K562 (cell line): ENCODE results near the gene RNF115. TPM values are rescaled to one million over a fixed set of nuclear protein-coding genes. Genes with fewer than 3 reads are reported as not detected.

ENCODE experiments used
- ATAC-seq: fragments of 200-7000 bp; cut with Tn5 transposase; 3 replicates; pipeline ENCODE4 v1.9.1; 2020; ENCODE audit warnings: moderate library complexity
- BruUV-seq: library from RNA; stranded (reverse); fragments of 400-500 nt; replicated peaks from 2 replicates; lab custom pipeline; 2021; lab: Mats Ljungman, UMichigan
- CTCF ChIA-PET: fragments of 300-600 bp; formaldehyde crosslinking; extraction: SDS; loops from one replicate; lab custom pipeline; 2021; ENCODE audit warnings: low intra/inter-chr PET ratio; lab: Yijun Ruan, JAX
- POLR2A ChIA-PET: fragments of 300-600, 350-650 bp; sonication (Branson Sonifier 250); formaldehyde crosslinking; extraction: SDS; loops from one replicate; lab custom pipeline; 2021; ENCODE audit warnings: antibody characterized with exemption, inconsistent platforms; lab: Yijun Ruan, JAX
- DNase-seq, 4 experiments: peaks; one replicate each; pipeline versions ENCODE4 v3.0.0 to v3.0.0-alpha.2; 2011 to 2018; ENCODE audit warnings: low spot score in 3 of 4, mixed read lengths in 3 of 4; ENCODE audit errors: extremely low read depth in 1 of 4
- FAIRE-seq: peaks from 2 replicates; lab custom pipeline; 2011; peaks lifted over from hg19 to GRCh38; lab: Jason Lieb, UNC
- H2AFZ ChIP-seq: 2 replicates; pipeline ENCODE4 v1.6.0; 2011; ENCODE audit warnings: low read depth, low read length, control low read depth, inconsistent platforms
- H3K27ac ChIP-seq: fragments of 200-600 bp; 3 replicates; pipeline ENCODE4 v1.8.0; 2011; ENCODE audit warnings: low read depth, mild to moderate bottlenecking, control low read depth, inconsistent platforms, low read length, moderate library complexity, mixed read lengths; ENCODE audit errors: extremely low read depth
- H3K27me3 ChIP-seq, 2 experiments: fragments of 300-600 bp in 1 of 2; 2 replicates in 1 of 2; 3 replicates in 1 of 2; pipeline versions ENCODE4 v1.6.0 to v1.8.0; 2011; ENCODE audit warnings: inconsistent platforms in 2 of 2, low read length in 2 of 2, mild to moderate bottlenecking in 1 of 2, mixed read lengths in 1 of 2, moderate library complexity in 1 of 2; ENCODE audit not compliant: control insufficient read depth in 2 of 2, insufficient read depth in 2 of 2
- H3K36me3 ChIP-seq: fragments of 300-600 bp; 3 replicates; pipeline ENCODE4 v1.8.0; 2011; ENCODE audit warnings: mild to moderate bottlenecking, low read length, inconsistent platforms; ENCODE audit not compliant: control insufficient read depth, insufficient read depth
- H3K4me1 ChIP-seq, 2 experiments: fragments of 200-600 bp in 1 of 2; replicated peaks in 1 of 2; 2 replicates in 1 of 2; 3 replicates in 1 of 2; pipeline versions ENCODE4 v1.5.1 to v1.8.0; 2011; ENCODE audit warnings: inconsistent platforms in 2 of 2, low read length in 2 of 2, mild to moderate bottlenecking in 1 of 2, mixed read lengths in 1 of 2, moderate library complexity in 1 of 2; ENCODE audit not compliant: control insufficient read depth in 2 of 2, insufficient read depth in 2 of 2
- H3K4me2 ChIP-seq: 2 replicates; pipeline ENCODE4 v1.6.1; 2011; ENCODE audit warnings: low read length, control low read depth, inconsistent platforms, mixed read lengths; ENCODE audit not compliant: insufficient read depth
- H3K4me3 ChIP-seq: fragments of 200-600 bp; sonication (generic), shearing (Covaris generic); 2 replicates; pipeline ENCODE4 v1.5.1; 2016; ENCODE audit warnings: control low read depth, inconsistent platforms
- H3K79me2 ChIP-seq: fragments of 200-600 bp; 3 replicates; pipeline ENCODE4 v1.8.0; 2011; ENCODE audit warnings: low read length, inconsistent platforms; ENCODE audit not compliant: control insufficient read depth, insufficient read depth
- H3K9ac ChIP-seq, 2 experiments: 2 replicates each; pipeline versions ENCODE4 v1.6.0 to v1.6.1; 2011; ENCODE audit warnings: low read depth in 2 of 2, low read length in 2 of 2, control low read depth in 1 of 2, inconsistent platforms in 1 of 2, mild to moderate bottlenecking in 1 of 2, mixed read lengths in 1 of 2; ENCODE audit not compliant: insufficient read depth in 1 of 2
- H3K9me1 ChIP-seq: one replicate; pipeline ENCODE4 v1.6.0; 2011; ENCODE audit warnings: inconsistent platforms, mild to moderate bottlenecking, low read length, moderate library complexity; ENCODE audit not compliant: control insufficient read depth, insufficient read depth
- H3K9me3 ChIP-seq: replicated peaks from 2 replicates; pipeline ENCODE4 v1.5.1; 2011; ENCODE audit warnings: low read depth, low read length, inconsistent platforms; ENCODE audit not compliant: control insufficient read depth, insufficient read depth
- H4K20me1 ChIP-seq: replicated peaks from 2 replicates; pipeline ENCODE4 v1.6.1; 2011; ENCODE audit warnings: low read length, inconsistent platforms, mixed read lengths; ENCODE audit not compliant: control insufficient read depth, insufficient read depth
- HDAC2 ChIP-seq: fragments of 450-650 bp; IDR thresholded peaks from 2 replicates; pipeline ENCODE4 v1.6.1; 2016; ENCODE audit warnings: mild to moderate bottlenecking
- SIN3A ChIP-seq, 2 experiments: fragments of 150-350 bp in 1 of 2; IDR thresholded peaks; 2 replicates each; pipeline ENCODE4 v1.6.1; 2011 to 2016; ENCODE audit warnings: borderline replicate concordance in 2 of 2, low read depth in 2 of 2, low read length in 2 of 2, mild to moderate bottlenecking in 2 of 2, moderate library complexity in 2 of 2; ENCODE audit not compliant: control insufficient read depth in 1 of 2
- SRF ChIP-seq, 2 experiments: fragments of 250-450, 450-650 bp in 1 of 2; sonication (Bioruptor Pico) in 1 of 2; sonication (generic) in 1 of 2; formaldehyde crosslinking; IDR thresholded peaks; 2 replicates each; pipeline versions ENCODE4 v1.5.0 to v1.5.1; 2020 to 2022; ENCODE audit warnings: mild to moderate bottlenecking in 1 of 2, missing genetic modification reagents in 1 of 2
- TEAD4 ChIP-seq, 2 experiments: sonication (generic) in 1 of 2; formaldehyde crosslinking in 1 of 2; IDR thresholded peaks; 2 replicates each; pipeline versions ENCODE4 v1.6.1 to v1.8.0; 2012 to 2022; ENCODE audit warnings: borderline replicate concordance in 1 of 2, inconsistent platforms in 1 of 2, low read length in 1 of 2, mild to moderate bottlenecking in 1 of 2, missing genetic modification reagents in 1 of 2
- ZNF57 ChIP-seq: fragments of 450-650 bp; formaldehyde crosslinking; IDR thresholded peaks from 2 replicates; pipeline ENCODE4 v1.4.0; 2020; ENCODE audit warnings: mild to moderate bottlenecking, moderate library complexity
- WGBS: fragments of 100-300 bp; shearing (Covaris generic); methylation state at CpG from one replicate; pipeline ENCODE4 v1.1.6; 2016; ENCODE audit warnings: low coverage, mixed read lengths; ENCODE audit not compliant: insufficient coverage; ENCODE audit errors: missing lambda C conversion rate; 5-methylcytosine and 5-hydroxymethylcytosine counted together
- in situ Hi-C: fragments of 300-500 bp; cut with MboI; formaldehyde crosslinking; loops from 4 replicates; pipeline ENCODE4 v1.15.0; 2018; ENCODE audit warnings: inconsistent platforms, mixed read lengths
- intact Hi-C: fragments of 100-400 bp; cut with micrococcal nuclease; formaldehyde crosslinking; loops from 2 replicates; pipeline ENCODE4 v1.14.2; 2022
- polyA plus RNA-seq, 8 experiments: library from polyadenylated mRNA; depleted of rRNA in 4 of 8; stranded (reverse) in 5 of 8; unstranded in 3 of 8; fragments of >200 nt; fragmentation: Nextera tagmentation in 2 of 8; fragmentation: Illumina TruSeq in 1 of 8; extraction: Ambion mirVana in 2 of 8; extraction: Trizol in 1 of 8; gene quantifications; 2 replicates each; pipeline versions ENCODE4 v1.2.1 to v1.2.3, GENCODE V29; 2011 to 2014; ENCODE audit warnings: inconsistent platforms in 1 of 8, missing spikeins in 1 of 8
- total RNA-seq, 7 experiments: library from RNA; depleted of rRNA in 6 of 7; stranded (reverse); fragments of >200 nt in 6 of 7; fragmentation: Illumina TruSeq in 2 of 7; extraction: Trizol in 2 of 7; gene quantifications; 2 replicates each; pipeline versions ENCODE4 v1.2.1 to v1.2.3, GENCODE V29; 2011 to 2021; ENCODE audit warnings: low replicate concordance in 1 of 7

RNF115 gene
- total and polyA plus RNA-seq, 9 of the 15 experiments (the other 6 are each of a cell fraction or from before 2014, with no cell fraction given): 1.9 to 14.3 (median 9.5) TPM

DNA sequence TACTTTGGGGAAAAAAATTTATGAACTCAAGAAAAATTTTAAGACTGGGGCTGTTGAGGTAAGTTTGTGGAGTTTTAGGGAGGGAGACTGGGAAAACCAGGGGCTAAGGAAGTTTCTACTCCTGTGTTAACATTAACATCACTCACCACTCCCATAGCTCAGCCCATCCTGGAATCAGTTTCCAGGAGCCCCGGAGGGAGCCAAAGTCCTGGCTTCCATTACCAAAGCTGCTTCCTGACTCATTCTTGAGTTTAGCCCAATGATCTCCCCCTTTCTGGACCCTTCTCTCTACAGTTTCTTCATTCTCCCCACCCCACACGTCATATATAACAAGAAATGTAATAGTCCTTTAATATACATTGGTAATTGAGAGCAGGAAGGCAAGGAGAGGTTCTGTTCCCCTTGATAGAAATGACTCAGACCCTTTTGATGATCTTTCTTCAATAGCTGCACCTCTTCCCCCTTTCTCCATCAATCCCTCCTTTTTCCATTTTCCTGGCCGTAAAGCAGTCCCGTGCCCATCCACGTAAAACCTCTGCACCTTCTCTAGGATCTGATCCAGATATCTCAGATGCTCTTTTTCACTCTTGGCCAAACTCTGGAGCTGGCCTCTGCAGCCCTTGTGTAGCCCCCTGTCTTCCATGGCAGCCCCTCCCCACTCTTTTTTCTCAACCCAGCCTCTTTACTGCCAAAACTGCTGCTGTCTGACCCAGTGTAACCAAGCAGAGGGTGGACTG is 39.6 kb upstream of the RNF115 start:
- Histone ChIP-seq H3K9me3 (no peaks in the 10 kb centered on the region), H3K4me3 (no peak overlapping the region), H3K9me1 (no peaks in the 10 kb centered on the region), H3K27ac (no peak overlapping the region), H2AFZ (no peak overlapping the region), H3K9ac (no peak overlapping the region), H4K20me1 (no peaks in the 10 kb centered on the region), H3K27me3 (no peaks in the 10 kb centered on the region), H3K36me3 (no peaks in the 10 kb centered on the region), H3K79me2 (0 out of 3 replicates have a peak, but pooled peaks cover under 1% of the 10 kb centered on the region), H3K4me2 (no peak overlapping the region), H3K4me1 (peaks cover 5 to 19% of the 10 kb centered on the region in 2 experiments; a peak in 4 of 5 replicates)
- ChIA-PET POLR2A (interaction anchor here (0.8 to 1.0 kb wide), 2 partner anchors 15 to 17 kb away, joined by 3 to 4 read pairs; no protein-coding TSS in a partner anchor), CTCF (no interaction called here)
- no TSS peak for BruUV-seq
- no peak for FAIRE-seq
- ATAC-seq: no peak
- in situ Hi-C loops: no loop called here
- TF ChIP-seq SIN3A (IDR thresholded peaks at IDR 0.05; ENCODE audit: borderline replicate concordance in 2 of 2, control insufficient read depth in 1 of 2, low read depth in 2 of 2, low read length in 2 of 2) (no peak), TEAD4 (IDR thresholded peaks at IDR 0.05; ENCODE audit: low read length) (no peak), TEAD4 (CRISPR knock-in tag; IDR thresholded peaks at IDR 0.05; ENCODE audit: borderline replicate concordance) (no peak), SRF (CRISPR knock-in tag; IDR thresholded peaks at IDR 0.05) (no peak), HDAC2 (no peak), ZNF57 (CRISPR knock-in tag) (no peak)
- intact Hi-C loops: no loop called here
- no peak for DNase-seq
- 29% methylated on average over 5 of the region's 5 CpGs for WGBS
